Measurements from ENCODE around the gene TDRD6.

The TDRD6 gene

GRCh38 chr6:46688117-46688965 is 656 bp downstream of the TDRD6 start:
- DNase-seq (ENCODE audit: low read depth, low spot score) = no peak

DNA sequence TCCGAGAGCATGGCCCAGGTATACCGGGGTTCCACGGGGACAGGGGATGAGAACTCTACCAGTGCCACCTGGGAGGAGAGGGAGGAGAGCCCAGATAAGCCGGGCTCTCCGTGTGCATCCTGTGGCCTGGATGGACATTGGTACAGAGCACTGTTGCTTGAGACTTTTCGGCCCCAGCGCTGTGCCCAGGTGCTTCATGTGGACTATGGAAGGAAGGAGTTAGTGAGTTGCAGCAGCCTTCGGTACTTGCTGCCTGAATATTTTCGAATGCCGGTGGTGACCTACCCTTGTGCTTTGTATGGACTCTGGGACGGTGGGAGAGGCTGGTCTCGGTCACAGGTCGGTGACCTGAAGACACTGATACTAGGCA is 1.3 kb downstream of the TDRD6 start:
- no peak for DNase-seq (ENCODE audit: low read depth, low spot score)

- DNase-seq (ENCODE audit: low read depth, low spot score) = no peak
Measured at GRCh38 chr6:46689657-46690056, 2.0 kb downstream of the TDRD6 start.

GRCh38 chr6:46690141-46690755 is 2.6 kb downstream of the TDRD6 start:
- no peak for DNase-seq (ENCODE audit: low read depth, low spot score)

- no peak for DNase-seq (ENCODE audit: low read depth, low spot score)
Measured at GRCh38 chr6:46690911-46691451, 3.3 kb downstream of the TDRD6 start.

- no peak for DNase-seq (ENCODE audit: low read depth, low spot score)
Measured at GRCh38 chr6:46699970-46700369, 12.3 kb downstream of the TDRD6 start.

DNA sequence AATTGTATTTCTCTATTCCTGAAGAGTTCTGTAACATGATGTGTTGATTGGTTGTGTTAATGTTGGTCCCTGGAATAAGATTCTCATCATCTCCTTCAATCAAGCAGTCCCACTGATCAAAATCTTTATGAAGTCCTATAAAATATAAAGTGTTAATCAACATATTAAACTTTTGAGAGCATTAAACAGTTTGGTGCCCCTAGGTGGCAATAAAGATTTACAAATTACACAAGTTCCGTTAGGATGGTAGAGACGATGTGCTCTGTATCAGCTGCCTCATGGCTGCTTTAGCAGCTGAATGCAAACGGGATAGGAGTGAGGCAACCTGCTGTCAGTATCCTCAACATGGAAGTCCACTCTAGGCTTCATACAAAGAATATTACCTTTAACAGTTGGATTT is 16.9 kb downstream of the TDRD6 start:
- DNase-seq (ENCODE audit: low read depth, low spot score) = peak; percentile 36

DNA sequence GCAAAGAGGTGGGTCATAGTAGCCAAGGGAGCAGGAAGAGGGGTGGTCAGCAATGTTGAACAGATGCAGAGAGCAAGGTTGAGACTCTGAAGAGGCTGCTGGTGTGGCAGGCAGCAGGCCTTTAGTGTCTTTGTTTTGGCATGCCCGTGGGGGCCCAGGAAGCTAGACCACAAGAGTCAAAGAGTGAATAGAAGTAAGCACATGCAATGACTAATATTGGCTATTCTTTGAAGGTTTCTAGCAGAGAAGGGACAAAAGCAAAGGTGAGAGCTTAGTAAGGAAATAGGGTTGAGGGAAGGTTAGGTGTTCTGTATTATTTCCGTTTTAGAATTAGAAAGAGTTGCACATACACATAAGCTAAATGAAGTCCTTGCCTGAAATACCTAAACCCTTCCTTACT is 18.8 kb downstream of the TDRD6 start:
- no peak for DNase-seq (ENCODE audit: low read depth, low spot score)

DNA sequence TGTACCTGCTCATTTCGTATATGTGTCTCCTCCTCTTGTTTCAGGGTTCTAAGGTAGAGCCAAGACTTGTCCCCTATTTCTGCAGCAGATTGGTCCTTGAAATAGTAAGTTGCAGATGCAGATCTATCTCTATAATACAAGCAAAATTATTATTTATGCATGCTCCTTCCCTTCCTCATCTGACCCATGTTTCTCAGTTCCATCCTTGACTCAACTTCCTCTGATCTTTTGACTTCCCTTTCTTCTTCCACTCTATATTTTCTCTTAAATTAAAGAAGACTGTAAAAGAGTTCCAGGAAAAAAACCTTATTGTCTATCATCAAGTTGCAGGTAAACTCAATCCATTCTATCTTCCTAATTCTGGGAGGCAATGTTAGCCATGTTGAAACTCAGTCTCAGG is 23.8 kb downstream of the TDRD6 start:
- no peak for DNase-seq (ENCODE audit: low read depth, low spot score)

DNA sequence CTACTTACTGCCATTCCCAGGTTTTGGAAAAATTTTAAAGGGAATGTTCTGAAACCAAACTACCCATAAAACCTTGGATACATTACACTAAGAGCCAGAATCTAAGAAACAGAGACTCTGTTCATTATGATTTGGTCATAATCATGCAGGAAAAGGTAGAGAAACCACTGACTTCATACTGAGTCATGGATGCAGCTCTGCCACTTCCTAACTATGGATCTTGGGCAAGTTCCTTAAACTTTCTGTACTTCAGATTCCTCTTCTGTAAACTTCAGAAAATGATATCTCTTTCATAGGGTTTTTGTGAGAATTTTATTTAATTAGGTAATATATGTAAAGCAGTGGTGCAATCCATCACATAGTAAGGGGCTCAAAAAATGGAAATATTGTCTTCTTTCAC is 27.5 kb downstream of the TDRD6 start:
- no peak for DNase-seq (ENCODE audit: low read depth, low spot score)

DNA sequence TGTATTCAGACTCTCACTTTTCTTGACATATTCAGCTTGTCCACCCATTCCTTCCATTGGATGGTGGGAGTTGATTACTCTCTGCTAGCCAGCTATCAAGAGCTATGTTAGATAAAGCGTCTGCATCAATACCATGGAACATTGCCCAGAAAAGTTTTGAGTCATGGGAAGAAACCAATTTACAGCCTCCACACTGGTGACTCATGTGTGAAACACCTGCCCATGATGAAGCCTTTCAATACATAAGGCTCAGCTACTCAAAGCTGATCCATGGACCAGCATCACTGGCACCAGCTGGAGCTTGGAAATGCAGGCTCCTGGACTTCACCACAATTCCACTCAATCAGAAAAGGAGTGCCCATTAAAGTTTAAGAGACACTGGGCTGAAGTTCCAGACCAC is 31.4 kb downstream of the TDRD6 start:
- DNase-seq (ENCODE audit: low read depth, low spot score) = peak; percentile 64

- DNase-seq (ENCODE audit: low read depth, low spot score) = no peak
Measured at GRCh38 chr6:46720401-46720800, 32.7 kb downstream of the TDRD6 start.

DNA sequence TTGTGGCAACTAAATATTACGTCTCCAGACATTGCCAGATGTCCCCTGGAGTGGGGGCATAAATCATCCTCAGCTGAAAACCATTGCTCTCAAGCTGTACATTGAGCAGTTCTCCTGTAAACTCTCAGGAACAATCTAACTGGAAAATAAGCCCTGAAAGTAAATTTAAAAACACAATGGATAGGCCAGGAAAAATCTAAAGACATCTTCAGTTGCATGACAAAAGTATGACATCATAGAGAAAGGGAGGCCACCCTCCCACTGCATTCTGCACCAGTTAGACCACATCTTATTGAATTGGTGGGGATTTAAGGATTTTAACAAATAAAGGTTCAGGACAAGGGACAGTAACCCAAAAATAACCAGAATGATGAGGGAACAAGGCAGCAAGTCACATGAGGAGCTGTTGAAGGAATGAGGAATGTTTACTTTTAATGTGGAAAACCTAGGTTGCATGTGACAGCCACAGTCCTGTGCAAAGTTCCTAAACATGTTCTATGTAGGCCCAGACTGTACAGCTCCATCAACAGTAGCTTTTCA is 42.2 kb downstream of the TDRD6 start:
- DNase-seq (ENCODE audit: low read depth, low spot score) = no peak

DNA sequence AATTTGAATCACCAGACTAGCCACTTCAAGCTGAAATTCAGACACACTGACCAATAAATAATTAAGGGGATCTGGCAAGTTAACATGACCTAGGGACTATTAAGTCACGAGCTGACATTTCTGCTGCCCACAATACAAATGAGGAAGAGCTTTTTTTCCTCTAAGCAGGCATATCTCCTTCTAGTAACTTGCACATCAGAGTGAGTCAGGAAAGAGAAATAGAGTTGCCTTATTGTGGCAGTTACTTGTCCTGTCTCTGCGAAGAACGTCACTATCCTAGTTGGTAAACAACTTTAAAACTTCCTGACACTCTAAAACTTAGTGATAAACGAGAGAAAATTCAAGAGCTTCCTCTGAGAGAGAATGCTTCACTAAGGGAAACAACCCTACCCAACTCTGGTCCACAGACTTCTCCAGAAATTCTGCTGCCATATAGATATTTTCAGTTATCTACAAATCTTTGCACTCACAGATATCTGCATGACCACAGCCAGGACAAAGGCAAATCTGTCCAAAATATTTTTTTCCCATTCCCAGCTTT is 43.3 kb downstream of the TDRD6 start:
- no peak for DNase-seq (ENCODE audit: low read depth, low spot score)

GRCh38 chr6:46733341-46733801 is 45.7 kb downstream of the TDRD6 start:
- DNase-seq (ENCODE audit: low read depth, low spot score) = no peak

- DNase-seq (ENCODE audit: low read depth, low spot score) = peak; percentile 51
Measured at GRCh38 chr6:46734867-46735719, 47.4 kb downstream of the TDRD6 start, which contains the start of gene PLA2G7. Gene PLA2G7, minus strand, starts transcription at chr6:46735375. Its CDS starts 12,484 bp downstream, at chr6:46722891.

- no peak for DNase-seq (ENCODE audit: low read depth, low spot score)
Measured at GRCh38 chr6:46735720-46736031, 48.0 kb downstream of the TDRD6 start.

DNA sequence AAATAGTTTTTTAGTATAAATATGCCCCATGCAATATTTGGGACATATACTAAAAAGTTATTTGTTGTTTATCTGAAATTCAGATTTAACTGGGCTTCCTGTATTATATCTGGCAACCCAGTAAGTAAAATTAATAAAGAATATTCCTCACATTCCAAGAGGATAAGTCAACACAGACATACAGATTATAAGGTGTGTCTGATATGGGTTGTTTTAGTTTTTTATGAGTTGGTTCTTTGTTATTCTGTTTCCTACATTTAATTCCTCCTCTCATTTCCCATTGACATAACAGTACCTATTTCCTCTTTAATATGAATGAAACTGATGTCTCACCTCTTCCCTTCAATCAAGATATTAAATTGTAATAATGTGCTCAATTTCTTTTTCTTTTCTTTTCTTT is 49.2 kb downstream of the TDRD6 start:
- DNase-seq (ENCODE audit: low read depth, low spot score) = no peak

DNA sequence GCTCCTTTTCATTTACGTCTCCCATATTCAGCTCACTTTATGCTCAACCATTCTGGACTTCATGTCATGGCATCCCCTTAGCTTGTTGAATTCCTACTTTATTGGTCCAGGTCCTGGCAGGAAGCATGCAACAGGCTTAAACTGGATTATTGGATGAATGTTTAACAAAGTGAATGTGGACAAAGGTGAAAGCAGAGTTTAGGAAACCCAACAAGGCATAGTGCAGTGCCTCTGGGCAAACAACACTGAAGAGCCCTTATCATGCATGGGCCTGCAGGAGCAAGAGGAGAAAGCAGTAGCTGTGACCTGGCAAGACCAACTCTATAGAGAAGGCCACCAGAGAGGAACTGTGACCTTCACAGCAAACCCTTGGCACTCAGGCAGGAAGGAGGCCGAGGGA is 53.8 kb downstream of the TDRD6 start:
- DNase-seq (ENCODE audit: low read depth, low spot score) = no peak

DNA sequence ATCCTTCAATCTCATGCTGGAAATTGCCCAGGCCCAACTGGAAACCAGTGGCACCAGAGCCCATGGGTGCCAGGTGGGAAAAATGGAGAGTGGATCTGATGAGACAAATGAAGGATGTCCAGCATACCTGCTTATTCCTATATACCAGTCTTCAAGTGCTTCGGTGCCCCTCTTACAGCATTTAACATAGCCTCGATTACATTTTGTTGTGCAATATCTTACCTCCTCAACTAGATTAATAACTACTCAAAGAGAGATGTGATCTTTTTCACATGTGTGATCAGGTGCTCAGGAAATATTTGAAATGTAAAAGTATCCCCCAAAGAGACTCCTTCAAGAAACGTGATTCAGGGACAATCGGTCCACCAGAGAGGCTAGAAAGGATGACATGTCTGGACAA is 54.2 kb downstream of the TDRD6 start:
- no peak for DNase-seq (ENCODE audit: low read depth, low spot score)

- no peak for DNase-seq (ENCODE audit: low read depth, low spot score)
Measured at GRCh38 chr6:46743425-46744158, 55.9 kb downstream of the TDRD6 start.

Measured in astrocyte of the hippocampus (primary cell).